Right ventricle myocardium inferior (tissue), 1 donor: ENCODE data around the gene PCDHGB7. TPM values are rescaled to one million over a fixed set of nuclear protein-coding genes. Genes with fewer than 3 reads are reported as not detected.

ENCODE experiments used
- total RNA-seq: library from RNA; stranded (reverse); fragmentation: NEBNext Ultra II Directional; extraction: Animal tissue kit (Norgen Biotek cat#: 25700); gene quantifications from one replicate; pipeline ENCODE4 v1.2.1, GENCODE V29; 2021
- donor health status: DM: no; HTN: yes; CAD: no; lungs with severe emphysema.

The PCDHGB7 gene
- total RNA-seq, 1 donor from 2014 or later, result 8.6 TPM

Other genes with a start within 250 kb of the PCDHGB7 start
- gene PCDHB7, start 245.0 kb upstream of the PCDHGB7 start, total RNA-seq, result 0.87 TPM
- 2.2 TPM for gene PCDHB8, start 239.9 kb upstream of the PCDHGB7 start, total RNA-seq
- 2.5 TPM for gene PCDHB16, start 235.3 kb upstream of the PCDHGB7 start, total RNA-seq
- 1.3 TPM for gene PCDHB9, start 230.5 kb upstream of the PCDHGB7 start, total RNA-seq
- gene PCDHB10, start 225.3 kb upstream of the PCDHGB7 start, total RNA-seq, result 0.84 TPM
- gene PCDHB11, start 218.1 kb upstream of the PCDHGB7 start, total RNA-seq, result 0.81 TPM
- 1.3 TPM for gene PCDHB12, start 209.0 kb upstream of the PCDHGB7 start, total RNA-seq
- 2.6 TPM for gene PCDHB13, start 203.8 kb upstream of the PCDHGB7 start, total RNA-seq
- gene PCDHB14, start 194.3 kb upstream of the PCDHGB7 start, total RNA-seq, result 4.1 TPM
- gene PCDHB15, start 172.3 kb upstream of the PCDHGB7 start, total RNA-seq, result 5.8 TPM
- gene SLC25A2, start 113.6 kb upstream of the PCDHGB7 start, total RNA-seq, result not detected
- gene TAF7, start 96.9 kb upstream of the PCDHGB7 start, total RNA-seq, result 101 TPM
- gene PCDHGA1, start 87.2 kb upstream of the PCDHGB7 start, total RNA-seq, result 3.2 TPM
- gene PCDHGA2, start 78.9 kb upstream of the PCDHGB7 start, total RNA-seq, result 6.2 TPM
- gene PCDHGA3, start 73.8 kb upstream of the PCDHGB7 start, total RNA-seq, result 9.8 TPM
- gene PCDHGB1, start 67.6 kb upstream of the PCDHGB7 start, total RNA-seq, result 6.7 TPM
- gene PCDHGA4, start 62.7 kb upstream of the PCDHGB7 start, total RNA-seq, result 7.8 TPM
- 8.3 TPM for gene PCDHGB2, start 57.7 kb upstream of the PCDHGB7 start, total RNA-seq
- 5.7 TPM for gene PCDHGA5, start 53.5 kb upstream of the PCDHGB7 start, total RNA-seq
- 7.3 TPM for gene PCDHGB3, start 47.4 kb upstream of the PCDHGB7 start, total RNA-seq
- gene PCDHGA6, start 43.8 kb upstream of the PCDHGB7 start, total RNA-seq, result 6.0 TPM
- 7.2 TPM for gene PCDHGA7, start 34.9 kb upstream of the PCDHGB7 start, total RNA-seq
- 4.6 TPM for gene PCDHGB4, start 30.0 kb upstream of the PCDHGB7 start, total RNA-seq
- 9.7 TPM for gene PCDHGA8, start 25.0 kb upstream of the PCDHGB7 start, total RNA-seq
- 6.1 TPM for gene PCDHGB5, start 19.7 kb upstream of the PCDHGB7 start, total RNA-seq
- 4.2 TPM for gene PCDHGA9, start 14.9 kb upstream of the PCDHGB7 start, total RNA-seq
- 5.9 TPM for gene PCDHGB6, start 9.7 kb upstream of the PCDHGB7 start, total RNA-seq
- 4.1 TPM for gene PCDHGA10, start 4.7 kb upstream of the PCDHGB7 start, total RNA-seq
- 4.5 TPM for gene PCDHGA11, start 3.4 kb downstream of the PCDHGB7 start, total RNA-seq
- gene PCDHGA12, start 12.8 kb downstream of the PCDHGB7 start, total RNA-seq, result 6.5 TPM
- 22.5 TPM for gene PCDHGC3, start 58.3 kb downstream of the PCDHGB7 start, total RNA-seq
- 2.4 TPM for gene PCDHGC4, start 67.4 kb downstream of the PCDHGB7 start, total RNA-seq
- 2.4 TPM for gene PCDHGC5, start 71.4 kb downstream of the PCDHGB7 start, total RNA-seq
- gene DIAPH1, start 201.3 kb downstream of the PCDHGB7 start, total RNA-seq, result 36.1 TPM
- 29.9 TPM for gene HDAC3, start 219.2 kb downstream of the PCDHGB7 start, total RNA-seq
- gene RELL2, start 219.3 kb downstream of the PCDHGB7 start, total RNA-seq, result 0.78 TPM
- 4.5 TPM for gene FCHSD1, start 233.7 kb downstream of the PCDHGB7 start, total RNA-seq